ENCODE data around the gene GALNT17.
"Not testable (repeated sequence)": the region's sequence is repeated elsewhere in the genome, so short reads cannot be mapped to it uniquely, and the experiment has no call there.

The GALNT17 gene

GRCh38 chr7:71706597-71706975 lies 574.6 kb downstream of the GALNT17 start:
- Mint-ChIP-seq H3K36me3 (no peaks in the 10 kb centered on the region), H3K27ac (no peak overlapping the region), H3K27me3 (no peaks in the 10 kb centered on the region), H3K9me3 (ENCODE audit: low read depth) (peaks cover 12% of the 10 kb centered on the region), H3K4me1 (ENCODE audit: low read depth) (no peaks in the 10 kb centered on the region), H3K4me3 (no peak overlapping the region)

GRCh38 chr7:71707041-71707440 lies 575.1 kb downstream of the GALNT17 start:
- H3K27me3 Mint-ChIP-seq, result no peaks in the 10 kb centered on the region
- no peaks in the 10 kb centered on the region for H3K36me3 Mint-ChIP-seq
- H3K4me3 Mint-ChIP-seq, result no peak overlapping the region
- no peaks in the 10 kb centered on the region for H3K4me1 Mint-ChIP-seq (ENCODE audit: low read depth)
- no peak overlapping the region for H3K27ac Mint-ChIP-seq
- peaks cover 12% of the 10 kb centered on the region for H3K9me3 Mint-ChIP-seq (ENCODE audit: low read depth)

GRCh38 chr7:71708710-71709109 lies 576.8 kb downstream of the GALNT17 start:
- H3K9me3 Mint-ChIP-seq (ENCODE audit: low read depth), result peaks cover 9% of the 10 kb centered on the region
- no peaks in the 10 kb centered on the region for H3K27me3 Mint-ChIP-seq
- no peaks in the 10 kb centered on the region for H3K36me3 Mint-ChIP-seq
- no peak overlapping the region for H3K27ac Mint-ChIP-seq
- no peak overlapping the region for H3K4me3 Mint-ChIP-seq
- H3K4me1 Mint-ChIP-seq (ENCODE audit: low read depth), result no peaks in the 10 kb centered on the region

- Mint-ChIP-seq H3K27ac (no peak overlapping the region), H3K4me1 (ENCODE audit: low read depth) (no peaks in the 10 kb centered on the region), H3K4me3 (no peak overlapping the region), H3K9me3 (ENCODE audit: low read depth) (peaks cover 6% of the 10 kb centered on the region), H3K36me3 (no peaks in the 10 kb centered on the region), H3K27me3 (no peaks in the 10 kb centered on the region)
Measured at GRCh38 chr7:71710442-71710841, 578.5 kb downstream of the GALNT17 start.

- Mint-ChIP-seq H3K27me3 (peaks cover 2% of the 10 kb centered on the region), H3K27ac (no peak overlapping the region), H3K36me3 (no peaks in the 10 kb centered on the region), H3K9me3 (ENCODE audit: low read depth) (peaks cover 6% of the 10 kb centered on the region), H3K4me3 (no peak overlapping the region), H3K4me1 (ENCODE audit: low read depth) (no peaks in the 10 kb centered on the region)
Measured at GRCh38 chr7:71712653-71713180, 580.8 kb downstream of the GALNT17 start.

GRCh38 chr7:71716690-71717089 lies 584.7 kb downstream of the GALNT17 start:
- Mint-ChIP-seq H3K27me3 (peaks cover 2% of the 10 kb centered on the region), H3K4me3 (no peak overlapping the region), H3K9me3 (ENCODE audit: low read depth) (no peaks in the 10 kb centered on the region), H3K36me3 (no peaks in the 10 kb centered on the region), H3K4me1 (ENCODE audit: low read depth) (no peaks in the 10 kb centered on the region), H3K27ac (no peak overlapping the region)

- Mint-ChIP-seq H3K27ac (no peak overlapping the region), H3K4me3 (no peak overlapping the region), H3K4me1 (ENCODE audit: low read depth) (no peaks in the 10 kb centered on the region), H3K36me3 (no peaks in the 10 kb centered on the region), H3K9me3 (ENCODE audit: low read depth) (no peaks in the 10 kb centered on the region), H3K27me3 (peaks cover 2% of the 10 kb centered on the region)
Measured at GRCh38 chr7:71718563-71718962, 586.6 kb downstream of the GALNT17 start.

- no peaks in the 10 kb centered on the region for H3K4me1 Mint-ChIP-seq (ENCODE audit: low read depth)
- peaks cover 2% of the 10 kb centered on the region for H3K27me3 Mint-ChIP-seq
- no peak overlapping the region for H3K27ac Mint-ChIP-seq
- H3K36me3 Mint-ChIP-seq, result no peaks in the 10 kb centered on the region
- H3K4me3 Mint-ChIP-seq, result no peak overlapping the region
- H3K9me3 Mint-ChIP-seq (ENCODE audit: low read depth), result no peaks in the 10 kb centered on the region
Measured at GRCh38 chr7:71721742-71722141, 589.8 kb downstream of the GALNT17 start.

GRCh38 chr7:71723859-71724258 lies 591.9 kb downstream of the GALNT17 start:
- H3K27me3 Mint-ChIP-seq, result peaks cover 2% of the 10 kb centered on the region
- no peaks in the 10 kb centered on the region for H3K4me1 Mint-ChIP-seq (ENCODE audit: low read depth)
- H3K9me3 Mint-ChIP-seq (ENCODE audit: low read depth), result no peaks in the 10 kb centered on the region
- no peak overlapping the region for H3K27ac Mint-ChIP-seq
- H3K36me3 Mint-ChIP-seq, result no peaks in the 10 kb centered on the region
- no peak overlapping the region for H3K4me3 Mint-ChIP-seq

GRCh38 chr7:71727347-71727746 lies 595.4 kb downstream of the GALNT17 start:
- no peaks in the 10 kb centered on the region for H3K36me3 Mint-ChIP-seq
- no peaks in the 10 kb centered on the region for H3K4me1 Mint-ChIP-seq (ENCODE audit: low read depth)
- no peak overlapping the region for H3K27ac Mint-ChIP-seq
- no peaks in the 10 kb centered on the region for H3K9me3 Mint-ChIP-seq (ENCODE audit: low read depth)
- peaks cover 5% of the 10 kb centered on the region for H3K27me3 Mint-ChIP-seq
- H3K4me3 Mint-ChIP-seq, result no peak overlapping the region

GRCh38 chr7:71731740-71732139 lies 599.8 kb downstream of the GALNT17 start:
- peaks cover 5% of the 10 kb centered on the region for H3K27me3 Mint-ChIP-seq
- no peak overlapping the region for H3K4me3 Mint-ChIP-seq
- no peak overlapping the region for H3K27ac Mint-ChIP-seq
- no peaks in the 10 kb centered on the region for H3K36me3 Mint-ChIP-seq
- no peaks in the 10 kb centered on the region for H3K9me3 Mint-ChIP-seq (ENCODE audit: low read depth)
- peaks cover 2% of the 10 kb centered on the region for H3K4me1 Mint-ChIP-seq (ENCODE audit: low read depth)

- Mint-ChIP-seq H3K4me1 (ENCODE audit: low read depth) (peaks cover 2% of the 10 kb centered on the region), H3K9me3 (ENCODE audit: low read depth) (no peaks in the 10 kb centered on the region), H3K27ac (no peak overlapping the region)
Measured at GRCh38 chr7:71733107-71733870, 601.3 kb downstream of the GALNT17 start.

GRCh38 chr7:71735961-71736556 lies 604.1 kb downstream of the GALNT17 start:
- Mint-ChIP-seq H3K4me1 (ENCODE audit: low read depth) (peaks cover 2% of the 10 kb centered on the region), H3K27me3 (peaks cover 5% of the 10 kb centered on the region), H3K9me3 (ENCODE audit: low read depth) (no peaks in the 10 kb centered on the region), H3K36me3 (no peaks in the 10 kb centered on the region), H3K4me3 (no peak overlapping the region), H3K27ac (no peak overlapping the region)

More at GRCh38 chr7:71733107-71733870, 601.3 kb downstream of the GALNT17 start:
- H3K36me3 Mint-ChIP-seq, result no peaks in the 10 kb centered on the region
- no peak overlapping the region for H3K4me3 Mint-ChIP-seq
- H3K27me3 Mint-ChIP-seq, result peaks cover 5% of the 10 kb centered on the region

- not testable (repeated sequence) for H3K4me1 Mint-ChIP-seq (ENCODE audit: low read depth); H3K4me3 Mint-ChIP-seq; H3K9me3 Mint-ChIP-seq (ENCODE audit: low read depth); H3K36me3 Mint-ChIP-seq; H3K27ac Mint-ChIP-seq; H3K27me3 Mint-ChIP-seq
Measured at GRCh38 chr7:71737931-71738540, 606.1 kb downstream of the GALNT17 start.

- peaks cover 6% of the 10 kb centered on the region for H3K9me3 Mint-ChIP-seq (ENCODE audit: low read depth)
- H3K27me3 Mint-ChIP-seq, result no peaks in the 10 kb centered on the region
- H3K4me3 Mint-ChIP-seq, result no peak overlapping the region
- H3K27ac Mint-ChIP-seq, result no peak overlapping the region
- H3K36me3 Mint-ChIP-seq, result no peaks in the 10 kb centered on the region
- H3K4me1 Mint-ChIP-seq (ENCODE audit: low read depth), result no peaks in the 10 kb centered on the region
Measured at GRCh38 chr7:71739520-71740173, 607.7 kb downstream of the GALNT17 start.

All from activated naive CD8-positive, alpha-beta T cell (primary cell).